H4 (cell line): ENCODE measurements around the gene C17orf75. TPM values are rescaled to one million over a fixed set of nuclear protein-coding genes. Genes with fewer than 3 reads are reported as not detected.

Experiments
- total RNA-seq: library from RNA; depleted of rRNA; stranded (reverse); fragments of >200 nt; shearing (Covaris generic); gene quantifications from 2 replicates; pipeline ENCODE4 v1.2.3, GENCODE V29; 2014; rRNA removed

The C17orf75 gene
- total RNA-seq, 1 experiment from 2014 or later: 24.9 TPM

Other genes with a start within 250 kb of the C17orf75 start
- gene RHOT1, start 199.7 kb downstream of the C17orf75 start, total RNA-seq: 29.9 and 36.2 TPM in 2 replicates
- gene RHBDL3, start 76.3 kb downstream of the C17orf75 start, total RNA-seq: 2.9 and 3.6 TPM in 2 replicates
- gene ZNF207, start 8.0 kb upstream of the C17orf75 start, total RNA-seq: 145 and 203 TPM in 2 replicates
- 119 and 172 TPM in 2 replicates for gene PSMD11, start 102.3 kb upstream of the C17orf75 start, total RNA-seq
- 2.5 and 3.2 TPM in 2 replicates for gene CDK5R1, start 144.8 kb upstream of the C17orf75 start, total RNA-seq